ENCODE data around the gene SLC44A3. TPM values are rescaled to one million over a fixed set of nuclear protein-coding genes. Genes with fewer than 3 reads are reported as not detected.

Gene SLC44A3
- total and polyA plus RNA-seq, 2 of the 4 experiments (the other 2 are of a cell fraction): 0.31 to 0.54 TPM

GRCh38 chr1:94934551-94934950 is 114.4 kb downstream of the SLC44A3 start:
- BruUV-seq (replicated peaks): no TSS peak
- H3K4me1 ChIP-seq (ENCODE audit: control insufficient read depth, insufficient read depth, low read length): peaks cover 8% of the 10 kb centered on the region
- in situ Hi-C loops (cut with MboI; ENCODE audit: low sequenced_read_pairs): no loop called here

More at GRCh38 chr1:94934551-94934950, 114.4 kb downstream of the SLC44A3 start:
- dilution Hi-C loops (cut with HindIII; ENCODE audit: low sequenced_read_pairs, unreplicated experiment): no loop called here
- Histone ChIP-seq H4K8ac (ENCODE audit: low read depth in 2 of 2, low read length in 2 of 2) (no peak overlapping the region), H2BK20ac (ENCODE audit: low read depth, low read length) (no peak overlapping the region), H3K9ac (ENCODE audit: low read depth, low read length) (no peak overlapping the region), H3K36me3 (ENCODE audit: control insufficient read depth, insufficient read depth, low read length) (no peaks in the 10 kb centered on the region), H3K27me3 (ENCODE audit: control insufficient read depth, insufficient read depth, low read length) (no peaks in the 10 kb centered on the region), H3K4me3 (ENCODE audit: insufficient read depth, low read depth, low read length) (no peak overlapping the region), H3K9me3 (ENCODE audit: control insufficient read depth, insufficient read depth, low read length) (no peaks in the 10 kb centered on the region), H3K79me1 (ENCODE audit: low read depth in 1 of 2, low read length in 2 of 2) (peaks cover 0 to 10% of the 10 kb centered on the region in 2 experiments; a peak in 2 of 4 replicates), H3K14ac (replicated peaks; ENCODE audit: low read depth, low read length) (no peak overlapping the region), H2BK5ac (ENCODE audit: low read depth, low read length, poor library complexity, severe bottlenecking) (no peak overlapping the region), H3K9me1 (ENCODE audit: insufficient read depth, low read length) (peaks cover 8% of the 10 kb centered on the region), H3K56ac (ENCODE audit: extremely low read depth, insufficient read depth, low read length) (no peak overlapping the region), H4K5ac (ENCODE audit: low read depth, low read length) (no peak overlapping the region), H3K4me2 (ENCODE audit: low read depth, low read length) (no peak overlapping the region), H2AK9ac (replicated peaks; ENCODE audit: low read depth, low read length, poor library complexity) (no peak overlapping the region), H4K91ac (ENCODE audit: insufficient read depth, low read depth, low read length) (no peak overlapping the region), H4K20me1 (ENCODE audit: insufficient read depth, low read length) (no peaks in the 10 kb centered on the region), H2AFZ (replicated peaks; ENCODE audit: low read length, poor library complexity) (no peak overlapping the region), H3K23ac (ENCODE audit: low read depth, low read length) (no peak overlapping the region), H2AK5ac (ENCODE audit: low read depth, low read length) (no peak overlapping the region), H3K18ac (ENCODE audit: low read depth, low read length) (no peak overlapping the region), H2BK15ac (ENCODE audit: low read depth, low read length) (no peak overlapping the region), H3K27ac (ENCODE audit: insufficient read depth, low read length) (no peak overlapping the region), H2BK120ac (ENCODE audit: low read depth, low read length) (no peak overlapping the region), H3K4ac (ENCODE audit: low read depth, low read length) (no peak overlapping the region)
- DNase-seq (no peak), ATAC-seq (ENCODE audit: low read depth) (no peak)
- POLR2A ChIA-PET (ENCODE audit: unreplicated experiment): no interaction called here
- no CpG with 5 or more reads among the region's 2 CpGs for WGBS, 2 experiments (ENCODE audit: extremely low coverage in 2 of 2, insufficient read length in 1 of 2)
- intact Hi-C loops (cut with micrococcal nuclease): no loop called here
- TF ChIP-seq CTCF (conservative IDR thresholded peaks at IDR 0.05; ENCODE audit: low read depth, low read length) (no peak), ELK1 (IDR thresholded peaks at IDR 0.05; ENCODE audit: borderline replicate concordance, low read depth, low read length) (no peak), MAZ (IDR thresholded peaks at IDR 0.05; ENCODE audit: borderline replicate concordance, low read depth, low read length) (no peak), NFE2L2 (IDR thresholded peaks at IDR 0.05; ENCODE audit: low read depth, low read length) (no peak), RFX5 (IDR thresholded peaks at IDR 0.05; ENCODE audit: low read depth, low read length) (no peak), MXI1 (IDR thresholded peaks at IDR 0.05; ENCODE audit: borderline replicate concordance, low read depth, low read length) (no peak), RAD21 (IDR thresholded peaks at IDR 0.05; ENCODE audit: low read length) (no peak), CHD1 (IDR thresholded peaks at IDR 0.05; ENCODE audit: low read depth, low read length) (no peak)
- CTCF ChIA-PET: interaction anchor here (0.7 kb wide), 1 partner anchor 28 kb away, joined by 3 read pairs; no protein-coding TSS in a partner anchor

Measured in IMR-90 (cell line).